IMR-90 (cell line): ENCODE data around the gene ATP1A2. TPM values are rescaled to one million over a fixed set of nuclear protein-coding genes. Genes with fewer than 3 reads are reported as not detected.

ENCODE experiments used
- ATAC-seq: fragments of 200-7000 bp; cut with Tn5 transposase; 2 replicates; pipeline ENCODE4 v1.9.1; 2020; ENCODE audit warnings: low read depth, mild to moderate bottlenecking, moderate library complexity
- BruUV-seq: library from RNA; stranded (reverse); fragments of 400-500 nt; replicated peaks from 2 replicates; lab custom pipeline; 2021; lab: Mats Ljungman, UMichigan
- CTCF ChIA-PET: fragments of 300-600 bp; formaldehyde crosslinking; extraction: SDS; loops from one replicate; lab custom pipeline; 2021; ENCODE audit warnings: antibody characterized with exemption; lab: Yijun Ruan, JAX
- POLR2A ChIA-PET: fragments of 300-600 bp; sonication (Branson Sonifier 250); formaldehyde crosslinking; loops from one replicate; lab custom pipeline; 2022; ENCODE audit warnings: antibody characterized with exemption; ENCODE audit not compliant: unreplicated experiment; lab: Charles Lee
- DNase-seq: peaks from one replicate; pipeline ENCODE4 v3.0.0; 2013
- H2AFZ ChIP-seq: replicated peaks from 2 replicates; pipeline ENCODE3; 2013; ENCODE audit warnings: low read length, mild to moderate bottlenecking; ENCODE audit not compliant: poor library complexity
- H2AK5ac ChIP-seq: 2 replicates; pipeline ENCODE4 v1.6.1; 2013; ENCODE audit warnings: low read depth, low read length, inconsistent platforms
- H2AK9ac ChIP-seq: replicated peaks from 2 replicates; pipeline ENCODE3; 2013; ENCODE audit warnings: mild to moderate bottlenecking, low read depth, low read length, moderate library complexity; ENCODE audit not compliant: poor library complexity
- H2BK120ac ChIP-seq: 2 replicates; pipeline ENCODE4 v1.6.1; 2013; ENCODE audit warnings: low read depth, low read length, inconsistent platforms
- H2BK15ac ChIP-seq: 3 replicates; pipeline ENCODE4 v1.6.1; 2013; ENCODE audit warnings: low read depth, low read length, inconsistent platforms
- H2BK20ac ChIP-seq: 2 replicates; pipeline ENCODE4 v1.6.1; 2013; ENCODE audit warnings: low read depth, mild to moderate bottlenecking, inconsistent platforms, low read length, moderate library complexity
- H2BK5ac ChIP-seq: 2 replicates; pipeline ENCODE4 v1.6.1; 2013; ENCODE audit warnings: mild to moderate bottlenecking, low read depth, low read length, inconsistent platforms; ENCODE audit not compliant: poor library complexity, severe bottlenecking
- H3K14ac ChIP-seq: replicated peaks from 2 replicates; pipeline ENCODE4 v1.6.1; 2013; ENCODE audit warnings: low read depth, low read length, inconsistent platforms
- H3K18ac ChIP-seq: 2 replicates; pipeline ENCODE4 v1.6.1; 2013; ENCODE audit warnings: low read depth, low read length, control low read depth
- H3K23ac ChIP-seq: 2 replicates; pipeline ENCODE4 v1.6.1; 2013; ENCODE audit warnings: low read depth, low read length, inconsistent platforms
- H3K27ac ChIP-seq: 2 replicates; pipeline ENCODE4 v1.5.1; 2013; ENCODE audit warnings: mild to moderate bottlenecking, control low read depth, low read length; ENCODE audit not compliant: insufficient read depth
- H3K27me3 ChIP-seq: 2 replicates; pipeline ENCODE4 v1.6.1; 2013; ENCODE audit warnings: low read length; ENCODE audit not compliant: control insufficient read depth, insufficient read depth
- H3K36me3 ChIP-seq: 2 replicates; pipeline ENCODE4 v1.6.1; 2013; ENCODE audit warnings: low read length, mixed read lengths; ENCODE audit not compliant: control insufficient read depth, insufficient read depth
- H3K4ac ChIP-seq: 2 replicates; pipeline ENCODE4 v1.6.1; 2013; ENCODE audit warnings: low read depth, low read length, inconsistent platforms
- H3K4me1 ChIP-seq: 2 replicates; pipeline ENCODE4 v1.6.1; 2013; ENCODE audit warnings: low read length, mixed read lengths; ENCODE audit not compliant: control insufficient read depth, insufficient read depth
- H3K4me2 ChIP-seq: 2 replicates; pipeline ENCODE4 v1.6.1; 2013; ENCODE audit warnings: low read depth, mild to moderate bottlenecking, control low read depth, low read length, moderate library complexity
- H3K4me3 ChIP-seq: 2 replicates; pipeline ENCODE4 v1.5.1; 2013; ENCODE audit warnings: low read depth, mild to moderate bottlenecking, control low read depth, low read length, moderate library complexity; ENCODE audit not compliant: insufficient read depth
- H3K56ac ChIP-seq: 2 replicates; pipeline ENCODE4 v1.6.1; 2013; ENCODE audit warnings: low read length, inconsistent platforms; ENCODE audit not compliant: insufficient read depth; ENCODE audit errors: extremely low read depth
- H3K79me1 ChIP-seq, 2 experiments: 2 replicates each; pipeline ENCODE4 v1.6.1; 2013; ENCODE audit warnings: low read length in 2 of 2, inconsistent platforms in 1 of 2, low read depth in 1 of 2
- H3K9ac ChIP-seq: 2 replicates; pipeline ENCODE4 v1.6.1; 2013; ENCODE audit warnings: low read depth, low read length, control low read depth
- H3K9me1 ChIP-seq: 2 replicates; pipeline ENCODE4 v1.6.1; 2013; ENCODE audit warnings: low read length, inconsistent platforms; ENCODE audit not compliant: insufficient read depth
- H3K9me3 ChIP-seq: 2 replicates; pipeline ENCODE4 v1.6.1; 2013; ENCODE audit warnings: low read length; ENCODE audit not compliant: control insufficient read depth, insufficient read depth
- H4K20me1 ChIP-seq: 2 replicates; pipeline ENCODE4 v1.6.1; 2013; ENCODE audit warnings: low read length, inconsistent platforms; ENCODE audit not compliant: insufficient read depth
- H4K5ac ChIP-seq: 2 replicates; pipeline ENCODE4 v1.6.1; 2013; ENCODE audit warnings: mild to moderate bottlenecking, low read depth, low read length, control low read depth
- H4K8ac ChIP-seq, 2 experiments: 2 replicates each; pipeline ENCODE4 v1.6.1; 2013; ENCODE audit warnings: low read depth in 2 of 2, low read length in 2 of 2, control low read depth in 1 of 2, inconsistent platforms in 1 of 2
- H4K91ac ChIP-seq: 2 replicates; pipeline ENCODE4 v1.6.1; 2013; ENCODE audit warnings: low read depth, low read length, inconsistent platforms; ENCODE audit not compliant: insufficient read depth
- BHLHE40 ChIP-seq: fragments of 150-350 bp; IDR thresholded peaks from 2 replicates; pipeline ENCODE4 v1.6.1; 2016; ENCODE audit warnings: mild to moderate bottlenecking, low read depth, low read length
- CHD1 ChIP-seq: IDR thresholded peaks from 2 replicates; pipeline ENCODE4 v1.6.1; 2012; ENCODE audit warnings: low read depth, low read length, improper control_type of control experiment
- CTCF ChIP-seq: conservative IDR thresholded peaks from 2 replicates; pipeline ENCODE4 v1.5.1; 2012; ENCODE audit warnings: mild to moderate bottlenecking, low read depth, low read length, improper control_type of control experiment
- ELK1 ChIP-seq: fragments of 150-350 bp; IDR thresholded peaks from 2 replicates; pipeline ENCODE4 v1.6.1; 2016; ENCODE audit warnings: low read depth, mild to moderate bottlenecking, low read length, moderate library complexity, borderline replicate concordance
- MAFK ChIP-seq: IDR thresholded peaks from 2 replicates; pipeline ENCODE4 v1.6.1; 2012; ENCODE audit warnings: low read depth, low read length, improper control_type of control experiment
- MAZ ChIP-seq: IDR thresholded peaks from 2 replicates; pipeline ENCODE4 v1.6.1; 2012; ENCODE audit warnings: low read depth, mild to moderate bottlenecking, low read length, improper control_type of control experiment, moderate library complexity, borderline replicate concordance
- MXI1 ChIP-seq: IDR thresholded peaks from 2 replicates; pipeline ENCODE4 v1.6.1; 2012; ENCODE audit warnings: low read depth, mild to moderate bottlenecking, low read length, moderate library complexity, borderline replicate concordance
- NFE2L2 ChIP-seq: fragments of 150-350 bp; IDR thresholded peaks from 2 replicates; pipeline ENCODE4 v1.6.1; 2016; ENCODE audit warnings: low read depth, mild to moderate bottlenecking, low read length
- POLR2A ChIP-seq: IDR thresholded peaks from 2 replicates; pipeline ENCODE4 v1.6.1; 2012; ENCODE audit warnings: mild to moderate bottlenecking, low read depth, low read length
- RAD21 ChIP-seq: IDR thresholded peaks from 2 replicates; pipeline ENCODE4 v1.6.1; 2012; ENCODE audit warnings: low read length, improper control_type of control experiment
- RCOR1 ChIP-seq: IDR thresholded peaks from 2 replicates; pipeline ENCODE4 v1.6.1; 2012; ENCODE audit warnings: mild to moderate bottlenecking, low read length, improper control_type of control experiment; ENCODE audit not compliant: insufficient replicate concordance
- RFX5 ChIP-seq: IDR thresholded peaks from 2 replicates; pipeline ENCODE4 v1.8.0; 2012; ENCODE audit warnings: low read depth, mild to moderate bottlenecking, low read length, moderate library complexity
- SMC3 ChIP-seq: fragments of 150-350 bp; IDR thresholded peaks from 2 replicates; pipeline ENCODE4 v1.6.1; 2016; ENCODE audit warnings: low read depth, mild to moderate bottlenecking, antibody characterized with exemption, low read length, moderate library complexity
- USF2 ChIP-seq: fragments of 150-350 bp; IDR thresholded peaks from 2 replicates; pipeline ENCODE4 v1.6.1; 2017; ENCODE audit warnings: mild to moderate bottlenecking, antibody characterized with exemption, low read length, low read depth
- WGBS, 2 experiments: methylation state at CpG; one replicate each; pipeline versions ENCODE4 v1.1.5 to v1.1.7; 2013; ENCODE audit warnings: missing lambda C conversion rate in 2 of 2; ENCODE audit not compliant: insufficient read length in 1 of 2; ENCODE audit errors: extremely low coverage in 2 of 2; 5-methylcytosine and 5-hydroxymethylcytosine counted together
- dilution Hi-C: fragments of 300-500 bp; cut with HindIII; formaldehyde crosslinking; loops from one replicate; pipeline ENCODE4 v1.14.3; 2018; ENCODE audit warnings: low sequenced_read_pairs; ENCODE audit not compliant: unreplicated experiment
- in situ Hi-C: fragments of 300-500 bp; cut with MboI; formaldehyde crosslinking; loops from 3 replicates; pipeline ENCODE4 v1.14.3; 2019; ENCODE audit warnings: low sequenced_read_pairs, inconsistent platforms, mixed read lengths
- intact Hi-C: fragments of 100-400 bp; cut with micrococcal nuclease; formaldehyde crosslinking; loops from 2 replicates; pipeline ENCODE4 v1.10.0; 2022
- polyA plus RNA-seq, 3 experiments: library from polyadenylated mRNA; depleted of rRNA; stranded (reverse); fragments of >200 nt; gene quantifications; 2 replicates each; pipeline ENCODE4 v1.2.3, GENCODE V29; 2012; ENCODE audit warnings: low replicate concordance in 1 of 3
- total RNA-seq: library from RNA; depleted of rRNA; stranded (reverse); fragments of >200 nt; gene quantifications from 2 replicates; pipeline ENCODE4 v1.2.3, GENCODE V29; 2012

Gene ATP1A2
- total and polyA plus RNA-seq, 2 of the 4 experiments (the other 2 are of a cell fraction) = under 0.01 to 0.15 TPM

DNA sequence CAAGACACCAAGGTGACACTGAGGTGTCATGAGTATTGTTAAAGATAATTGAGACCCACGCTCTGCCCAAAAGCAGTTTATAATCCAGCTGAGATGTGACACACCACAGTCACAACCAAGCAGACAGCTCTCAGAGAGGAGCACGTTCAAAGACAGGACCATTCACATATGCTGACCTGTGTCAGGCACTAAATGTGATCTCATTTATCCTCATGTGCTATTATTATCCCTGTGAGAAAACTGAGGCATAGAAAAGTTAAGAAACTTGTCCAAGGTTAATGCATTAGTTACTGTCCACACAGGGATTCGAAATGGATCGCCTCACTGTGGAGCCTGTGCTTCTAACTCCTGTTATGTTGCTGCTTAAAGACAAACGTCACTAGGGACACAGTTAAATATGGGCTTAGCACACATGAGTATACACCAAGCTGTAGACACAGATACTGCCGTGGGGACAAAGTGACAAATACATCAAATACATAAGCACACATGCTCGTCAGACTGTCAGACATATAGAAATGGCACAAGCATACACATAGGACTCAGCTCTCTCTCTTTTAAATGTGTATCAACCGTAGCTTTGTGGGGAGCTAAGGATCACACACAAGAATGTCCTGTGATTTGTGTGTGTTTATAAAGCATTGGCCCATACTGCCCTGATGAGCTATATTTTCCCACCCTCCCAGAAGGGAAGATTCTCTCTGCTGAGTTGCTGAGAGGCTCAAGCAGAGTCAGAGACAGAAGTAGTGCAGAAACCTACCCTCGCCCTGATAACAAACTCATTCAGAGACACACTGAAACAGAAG is 13.6 kb upstream of the ATP1A2 start:
- Histone ChIP-seq H3K9me1 (no peaks in the 10 kb centered on the region), H3K27me3 (peaks cover 6% of the 10 kb centered on the region), H2AK9ac (no peak overlapping the region), H2BK5ac (no peak overlapping the region), H3K4me2 (no peak overlapping the region), H3K4me1 (peaks cover 17% of the 10 kb centered on the region), H3K9ac (no peak overlapping the region), H4K5ac (no peak overlapping the region), H3K9me3 (no peaks in the 10 kb centered on the region), H2AFZ (peak overlapping the region; percentile 55), H3K56ac (no peak overlapping the region), H3K4ac (no peak overlapping the region; the same call in 1 of the 2 replicates), H3K23ac (no peak overlapping the region), H3K18ac (no peak overlapping the region), H3K14ac (no peak overlapping the region), H2AK5ac (no peak overlapping the region; the same call in 1 of the 2 replicates), H3K4me3 (no peak overlapping the region), H3K27ac (no peak overlapping the region), H4K91ac (no peak overlapping the region), H2BK15ac (0 out of 3 replicates have a peak overlapping the region, but pooled peaks have one; percentile 25), H4K20me1 (no peaks in the 10 kb centered on the region), H2BK120ac (no peak overlapping the region), H3K36me3 (no peaks in the 10 kb centered on the region), H3K79me1 (peaks cover 0 to 8% of the 10 kb centered on the region in 2 experiments; a peak in 2 of 4 replicates), H2BK20ac (no peak overlapping the region), H4K8ac (peak overlapping the region; percentile 11 to 15; a peak in 2 of 4 replicates)
- no peak for ATAC-seq
- peak; percentile 33 for DNase-seq
- ChIA-PET POLR2A (no interaction called here), CTCF (interaction anchor here (0.6 to 3.2 kb wide), 19 partner anchors 15 to 505 kb away, joined by 3 to 25 read pairs (median 4); no protein-coding TSS in a partner anchor)
- BruUV-seq = no TSS peak
- in situ Hi-C loops = no loop called here
- intact Hi-C loops = loop anchor here (1.0 kb wide), 4 partner anchors 91 to 274 kb away; no protein-coding TSS in a partner anchor
- dilution Hi-C loops = loop anchor here (10.0 kb wide), 1 partner anchor 113 kb away; no protein-coding TSS in a partner anchor
- 20% methylated on average over 1 of the region's 9 CpGs; no CpG with 5 or more reads in 1 of the 2 experiments for WGBS, 2 experiments
- no peak for TF ChIP-seq CTCF
- no peak for TF ChIP-seq MAZ
- TF ChIP-seq USF2 = no peak
- TF ChIP-seq ELK1 = no peak
- TF ChIP-seq CHD1 = no peak
- TF ChIP-seq RAD21 = no peak
- TF ChIP-seq SMC3 = no peak
- TF ChIP-seq POLR2A = no peak
- no peak for TF ChIP-seq MAFK
- no peak for TF ChIP-seq RFX5
- no peak for TF ChIP-seq BHLHE40
- TF ChIP-seq MXI1 = no peak
- TF ChIP-seq NFE2L2 = no peak
- TF ChIP-seq RCOR1 = no peak
